Thoracic aorta (tissue), 2 donors: ENCODE results near the gene PHF21B. TPM values are rescaled to one million over a fixed set of nuclear protein-coding genes. Genes with fewer than 3 reads are reported as not detected.

ENCODE experiments used
- ATAC-seq: fragments of 150-250 bp; one replicate; pipeline ENCODE4 v1.8.0; 2017; ENCODE audit warnings: low read depth; ENCODE audit not compliant: insufficient number of reproducible peaks, low FRiP score
- DNase-seq: peaks from one replicate; pipeline ENCODE4 v3.0.0-alpha.2; 2020; ENCODE audit warnings: low spot score
- H3K27ac ChIP-seq, 2 donors: fragments of 200-600 bp; sonication (generic); 1 replicate in 1 of 2; 2 replicates in 1 of 2; pipeline ENCODE4 v1.5.1; 2016; ENCODE audit warnings: mild to moderate bottlenecking in 2 of 2, moderate library complexity in 2 of 2
- H3K27me3 ChIP-seq: fragments of 200-600 bp; sonication (generic); replicated peaks from 2 replicates; pipeline ENCODE4 v1.6.0; 2016; ENCODE audit warnings: mild to moderate bottlenecking; ENCODE audit not compliant: insufficient read depth
- H3K36me3 ChIP-seq: fragments of 200-600 bp; sonication (generic); one replicate; pipeline ENCODE4 v1.5.1; 2016
- H3K4me1 ChIP-seq, 2 donors: fragments of 200-600 bp; sonication (generic); 1 replicate in 1 of 2; 2 replicates in 1 of 2; pipeline versions ENCODE4 v1.5.1 to v1.6.0; 2016; ENCODE audit warnings: low read depth in 2 of 2, mild to moderate bottlenecking in 1 of 2; ENCODE audit not compliant: control insufficient read depth in 1 of 2
- H3K4me3 ChIP-seq: fragments of 200-600 bp; sonication (generic); 2 replicates; pipeline ENCODE4 v1.5.1; 2016; ENCODE audit warnings: mild to moderate bottlenecking
- H3K9me3 ChIP-seq: fragments of 200-600 bp; sonication (generic); 2 replicates; pipeline ENCODE4 v1.5.1; 2016
- CTCF ChIP-seq: fragments of 200-600 bp; sonication (generic); IDR thresholded peaks from one replicate; pipeline ENCODE4 v1.5.1; 2019; ENCODE audit warnings: antibody characterized with exemption
- total RNA-seq, 2 donors: library from RNA; depleted of rRNA; stranded (reverse); fragments of >200 nt; gene quantifications; one replicate each; pipeline versions ENCODE4 v1.1.0 to v1.2.3, GENCODE V29; 2016

The PHF21B gene
- total RNA-seq, 2 donors from 2014 or later: 2.1 TPM; not detected in 1

- H3K27me3 ChIP-seq: no peaks in the 10 kb centered on the region
- no peaks in the 10 kb centered on the region for H3K9me3 ChIP-seq
- no peaks in the 10 kb centered on the region for H3K4me1 ChIP-seq
- no peak for TF ChIP-seq CTCF
- no peaks in the 10 kb centered on the region for H3K36me3 ChIP-seq
- ATAC-seq: no peak
- no peak overlapping the region for H3K4me3 ChIP-seq
- no peak overlapping the region for H3K27ac ChIP-seq
- DNase-seq: no peak
These were observed 32.5 kb upstream of the PHF21B start for GRCh38 chr22:45042263-45042662.

- ATAC-seq: no peak
- no peak for DNase-seq
These were observed 29.3 kb upstream of the PHF21B start for GRCh38 chr22:45039133-45039532.

GRCh38 chr22:45036154-45036553, 26.3 kb upstream of the PHF21B start:
- Histone ChIP-seq H3K9me3 (no peaks in the 10 kb centered on the region), H3K27ac (no peak overlapping the region), H3K4me3 (no peak overlapping the region), H3K27me3 (no peaks in the 10 kb centered on the region), H3K36me3 (no peaks in the 10 kb centered on the region), H3K4me1 (no peaks in the 10 kb centered on the region)
- no peak for ATAC-seq
- TF ChIP-seq CTCF: no peak
- no peak for DNase-seq

More at GRCh38 chr22:45039133-45039532, 29.3 kb upstream of the PHF21B start:
- Histone ChIP-seq H3K4me3 (no peak overlapping the region), H3K4me1 (no peaks in the 10 kb centered on the region), H3K9me3 (no peaks in the 10 kb centered on the region), H3K36me3 (no peaks in the 10 kb centered on the region), H3K27ac (no peak overlapping the region), H3K27me3 (no peaks in the 10 kb centered on the region)
- no peak for TF ChIP-seq CTCF

GRCh38 chr22:45034821-45035220, 25.0 kb upstream of the PHF21B start:
- ATAC-seq: no peak
- Histone ChIP-seq H3K27me3 (no peaks in the 10 kb centered on the region), H3K27ac (no peak overlapping the region), H3K9me3 (no peaks in the 10 kb centered on the region), H3K4me1 (no peaks in the 10 kb centered on the region), H3K4me3 (no peak overlapping the region), H3K36me3 (no peaks in the 10 kb centered on the region)
- TF ChIP-seq CTCF: no peak
- DNase-seq: no peak

- DNase-seq: no peak
- H3K4me3 ChIP-seq: no peak overlapping the region
- H3K36me3 ChIP-seq: no peaks in the 10 kb centered on the region
- no peak for TF ChIP-seq CTCF
- H3K4me1 ChIP-seq: no peaks in the 10 kb centered on the region
- ATAC-seq: no peak
- no peaks in the 10 kb centered on the region for H3K27me3 ChIP-seq
- H3K9me3 ChIP-seq: no peaks in the 10 kb centered on the region
- no peak overlapping the region for H3K27ac ChIP-seq
These were observed 24.4 kb upstream of the PHF21B start for GRCh38 chr22:45034156-45034555.
